NCI-H2171 (cell line): ENCODE measurements around the gene LIPC.

Source experiments
- DNase-seq: peaks from one replicate; lab custom pipeline; 2025; lab: John Stamatoyannopoulos, UW

Gene LIPC

DNA sequence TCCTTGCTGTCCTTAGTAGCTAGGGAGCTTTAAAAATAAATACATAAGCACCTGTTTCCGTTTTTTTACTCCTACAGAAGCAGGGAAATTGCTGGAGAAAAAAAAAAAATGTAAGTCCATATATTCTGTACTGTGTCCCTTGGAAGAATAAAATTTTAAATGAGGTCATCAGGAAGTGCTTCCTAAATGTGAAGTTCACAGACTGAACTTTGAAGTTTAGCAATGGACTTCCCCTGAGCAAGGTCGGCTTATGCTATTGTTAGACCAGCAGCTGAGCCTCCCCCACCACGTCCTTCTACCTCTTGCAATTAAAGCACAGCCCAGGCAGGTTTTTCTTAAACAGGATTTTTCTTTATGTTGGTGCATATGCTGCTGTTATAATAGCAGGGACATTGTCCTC lies 26.3 kb downstream of the LIPC start:
- no peak for DNase-seq

DNA sequence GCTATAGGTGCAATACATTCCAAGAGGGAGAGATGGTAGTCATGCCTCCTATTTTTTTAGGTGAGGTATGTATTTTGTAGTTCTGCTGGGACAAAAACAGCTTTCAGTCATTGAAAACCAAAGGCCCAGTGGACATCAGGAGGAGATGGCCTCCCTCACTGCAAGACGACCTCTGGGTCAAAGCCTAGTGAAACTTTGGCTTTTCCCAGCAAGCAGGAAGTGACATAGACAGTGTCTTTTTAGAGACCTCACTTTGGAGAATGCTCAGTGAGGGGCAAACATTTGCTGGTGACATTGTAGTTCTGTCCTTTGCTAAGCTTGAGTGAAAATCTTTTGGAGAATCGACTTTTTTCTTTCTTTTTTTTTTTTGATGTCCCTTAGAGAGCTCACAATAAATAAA lies 27.3 kb downstream of the LIPC start:
- DNase-seq: no peak

DNA sequence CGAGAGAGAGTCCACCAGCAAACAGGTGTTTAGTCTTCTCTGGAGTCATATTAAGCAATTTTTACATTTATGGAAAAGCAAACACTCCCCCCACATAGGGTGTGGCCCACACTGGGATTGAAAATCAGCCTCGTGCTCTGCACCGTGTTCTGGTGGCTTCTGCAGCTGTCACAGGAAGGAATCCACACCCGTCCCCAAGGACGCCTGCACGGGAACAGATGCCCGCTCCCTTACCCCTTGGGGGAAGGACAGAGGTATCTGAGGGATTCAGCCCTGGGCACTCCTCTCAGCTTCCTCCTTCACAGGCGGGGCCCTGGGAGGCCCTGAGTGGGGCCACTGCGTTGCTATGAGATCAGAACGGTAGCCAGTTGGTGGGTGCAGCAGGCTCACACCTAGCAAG lies 27.8 kb downstream of the LIPC start:
- peak; percentile 70 for DNase-seq

DNA sequence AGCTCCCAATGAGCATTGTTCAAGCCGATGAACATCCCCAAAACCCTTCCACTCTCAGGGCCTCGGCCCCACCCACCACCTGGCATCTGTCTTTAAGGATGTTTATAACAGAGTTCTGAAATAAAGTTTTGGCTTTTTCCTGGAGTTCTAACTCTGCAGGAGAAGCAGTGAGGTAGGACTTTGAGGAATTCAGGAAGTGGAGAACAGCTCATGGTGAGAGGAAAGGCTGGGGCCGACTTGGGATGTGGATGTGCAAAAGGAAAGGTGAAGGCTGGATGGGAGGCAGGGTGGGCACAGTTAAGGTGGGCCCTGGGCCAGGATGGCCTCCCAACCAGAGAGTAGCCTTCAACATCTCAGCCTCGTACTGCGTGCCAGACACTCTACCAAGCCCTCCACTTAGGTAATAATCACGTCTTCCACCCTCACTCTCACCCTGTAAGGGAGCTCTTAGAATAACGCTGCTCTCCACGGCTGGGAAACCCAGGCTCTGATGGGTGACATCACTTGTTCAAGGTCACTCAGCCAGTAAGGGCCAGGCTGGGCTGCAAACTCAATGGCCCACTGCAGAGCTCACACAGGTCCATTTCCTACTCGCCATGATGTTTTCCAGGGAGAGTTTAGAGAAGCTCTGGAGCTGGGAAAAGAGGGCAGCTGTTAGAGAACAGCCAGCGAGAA lies 28.5 kb downstream of the LIPC start:
- DNase-seq: no peak

DNA sequence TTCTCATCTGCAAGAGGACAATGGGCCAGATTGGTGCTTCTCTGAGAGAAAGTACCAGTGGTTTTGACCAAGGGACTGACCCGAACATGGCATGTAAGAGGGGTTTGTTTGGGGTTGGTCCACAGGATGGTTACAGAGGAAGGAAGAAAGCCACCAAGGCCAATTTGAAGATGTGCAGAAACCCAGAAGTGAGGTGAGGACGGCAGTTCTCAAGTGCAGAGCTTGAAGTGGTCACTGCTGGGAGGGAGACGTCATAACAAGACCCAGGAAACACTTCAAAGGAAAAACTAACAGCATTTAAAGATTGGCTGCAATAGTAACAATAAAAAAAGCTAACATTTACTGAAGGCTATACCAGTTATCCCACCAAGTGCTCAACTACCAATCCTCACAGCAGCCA lies 29.1 kb downstream of the LIPC start:
- DNase-seq: no peak

DNA sequence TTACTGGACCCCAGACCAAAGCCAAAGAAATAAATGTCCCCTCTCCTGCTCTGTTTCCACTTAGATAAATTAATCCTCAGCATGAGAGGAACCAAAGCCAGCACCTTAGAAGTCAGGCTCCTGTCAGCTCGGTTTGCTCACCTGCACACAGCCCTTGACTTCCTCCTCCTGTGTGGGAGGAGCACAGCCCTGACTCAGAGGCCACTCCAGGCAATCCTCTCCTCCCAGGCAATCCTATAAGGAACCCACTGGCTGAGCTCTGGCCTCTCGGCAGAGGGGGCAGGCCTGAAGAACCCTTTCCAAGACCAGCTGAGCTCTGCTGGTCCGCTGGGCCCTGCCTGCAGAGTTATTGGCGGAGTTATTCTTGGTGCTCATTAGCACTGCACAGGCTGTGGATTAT lies 30.8 kb downstream of the LIPC start:
- no peak for DNase-seq

DNA sequence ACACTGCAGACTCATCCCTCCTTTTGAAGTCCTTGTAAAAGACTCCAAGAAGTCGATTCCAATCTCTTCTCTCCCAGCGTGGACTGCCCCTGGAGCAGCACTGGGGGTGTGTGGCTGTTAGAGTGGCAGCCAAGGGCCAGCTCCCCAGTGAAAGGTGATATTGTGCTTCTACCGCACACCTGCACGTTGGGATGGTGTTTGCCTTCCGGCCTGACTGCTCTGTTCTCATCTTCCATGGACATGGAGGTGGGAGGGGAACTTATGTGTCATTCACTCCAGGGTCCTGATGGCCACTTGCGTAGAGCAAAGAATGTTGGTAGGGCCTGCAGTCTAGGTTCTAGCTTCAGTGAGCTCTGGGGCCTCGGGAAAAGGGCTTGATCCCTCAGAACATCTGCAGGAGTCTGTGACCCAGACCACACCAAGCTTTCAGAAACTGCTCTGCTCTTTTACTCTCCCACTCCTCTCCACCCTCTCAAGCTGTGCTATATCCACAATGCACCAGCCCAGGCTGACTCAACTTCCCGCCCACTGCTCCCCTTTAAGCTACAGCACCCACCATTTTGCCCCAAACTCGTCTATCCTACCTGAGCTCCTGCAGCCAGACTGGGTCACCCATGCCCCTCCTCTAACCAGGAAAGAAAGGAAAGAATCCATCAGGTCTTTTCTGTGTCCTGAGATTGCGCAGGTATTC lies 31.3 kb downstream of the LIPC start:
- no peak for DNase-seq

DNA sequence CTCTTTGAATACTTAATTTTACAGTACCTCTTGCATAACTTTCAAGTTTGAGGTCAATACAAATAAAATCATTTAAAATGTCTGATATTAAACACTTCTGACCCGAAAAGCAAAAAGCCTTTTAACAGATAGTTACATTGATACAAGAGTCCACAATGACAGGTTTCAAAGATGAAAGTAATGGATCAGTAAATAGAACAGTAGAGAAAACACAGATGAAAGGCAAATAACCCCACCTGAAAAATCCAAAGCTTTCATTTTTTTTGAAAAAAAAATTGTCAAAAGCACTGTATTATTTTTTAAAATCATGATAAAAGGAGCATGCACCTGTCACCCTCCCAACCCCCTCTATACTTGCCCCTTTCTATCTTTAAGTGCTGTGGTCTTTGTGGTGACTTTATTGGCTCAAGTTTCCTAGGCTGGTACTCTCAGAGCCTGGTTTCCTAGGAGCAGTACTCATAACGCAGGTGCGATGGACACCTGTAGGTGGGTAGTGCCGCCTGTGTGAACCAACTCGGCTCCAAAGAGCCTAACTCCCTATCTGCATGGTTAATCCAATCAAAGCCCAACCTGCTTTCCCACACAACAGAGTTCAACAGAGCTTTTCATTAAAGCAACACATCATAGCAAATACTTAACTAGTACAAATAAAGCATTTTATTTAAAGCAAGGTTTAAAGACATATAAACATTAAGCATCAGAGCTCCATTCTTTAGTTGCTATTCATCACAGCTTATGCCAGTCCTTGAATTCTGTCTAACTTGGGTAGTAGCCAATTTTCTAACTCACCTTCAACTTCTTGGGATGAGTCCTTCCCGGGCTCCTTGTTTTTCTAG lies 32.2 kb downstream of the LIPC start:
- DNase-seq: no peak

DNA sequence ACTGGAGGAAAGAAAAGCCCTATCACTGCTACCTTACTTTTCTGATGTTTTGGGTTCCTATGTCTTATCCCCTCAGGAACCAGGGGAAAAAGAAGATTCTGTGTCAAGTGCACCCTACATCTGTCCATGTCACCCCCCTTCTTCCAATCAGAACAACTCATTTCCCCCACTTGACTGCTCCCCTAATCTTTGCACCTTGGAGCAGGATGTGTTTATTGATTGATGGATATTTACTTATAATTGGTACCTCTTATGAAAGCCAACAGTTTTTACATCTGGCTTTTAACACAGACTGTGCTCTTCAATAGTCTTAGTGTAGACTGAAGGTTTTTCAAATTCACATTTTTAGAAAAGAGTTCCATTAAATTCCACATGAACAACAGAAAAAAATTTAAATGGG lies 33.3 kb downstream of the LIPC start:
- DNase-seq: no peak

DNA sequence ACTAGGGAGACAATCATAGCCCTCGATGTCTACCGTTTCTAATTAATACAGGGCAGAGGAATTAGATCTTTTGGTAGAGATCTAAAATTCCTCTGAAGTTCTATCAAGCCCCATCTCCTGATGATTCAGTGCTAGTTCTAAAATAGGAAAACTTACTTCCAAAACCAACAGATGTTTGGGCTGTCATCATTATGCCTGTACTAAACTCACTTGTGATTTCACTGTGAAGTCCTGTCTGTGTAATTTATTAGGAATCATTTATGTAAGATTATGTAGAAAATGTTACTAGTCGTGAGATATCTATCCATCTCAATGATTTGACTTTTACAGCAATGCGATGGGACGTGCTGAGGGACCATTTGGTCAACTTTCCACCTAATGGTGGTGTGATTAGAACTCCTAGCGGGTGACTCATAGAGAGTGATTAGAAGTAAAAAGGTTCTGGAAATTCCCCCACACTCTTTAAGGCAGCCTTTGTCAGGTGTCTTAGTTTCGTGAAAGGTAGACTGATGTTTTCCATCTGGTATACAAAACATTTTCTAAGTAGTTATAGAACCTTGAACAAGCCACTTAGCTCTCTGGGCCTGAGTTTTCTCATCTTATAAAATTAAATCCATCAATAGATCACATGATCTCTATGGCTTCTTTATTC lies 34.2 kb downstream of the LIPC start:
- no peak for DNase-seq

DNA sequence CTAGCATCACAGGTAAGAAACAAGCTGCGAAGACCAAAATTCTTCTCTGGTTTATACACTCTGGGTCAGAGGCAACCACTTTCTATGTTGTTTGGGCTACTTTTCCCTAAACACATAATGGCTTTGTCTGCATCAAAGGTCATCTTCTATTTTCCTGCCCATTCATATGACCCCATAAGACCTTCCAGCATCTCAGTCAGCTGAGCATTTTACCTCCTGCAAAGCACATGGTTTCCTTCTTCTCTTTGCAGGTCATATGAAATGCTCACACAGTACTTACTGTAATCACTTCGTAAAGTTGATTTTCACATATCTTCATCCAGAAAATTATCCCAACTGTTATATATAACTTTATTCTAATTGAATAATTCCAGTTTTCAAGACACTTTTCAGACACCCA lies 34.8 kb downstream of the LIPC start:
- no peak for DNase-seq

DNA sequence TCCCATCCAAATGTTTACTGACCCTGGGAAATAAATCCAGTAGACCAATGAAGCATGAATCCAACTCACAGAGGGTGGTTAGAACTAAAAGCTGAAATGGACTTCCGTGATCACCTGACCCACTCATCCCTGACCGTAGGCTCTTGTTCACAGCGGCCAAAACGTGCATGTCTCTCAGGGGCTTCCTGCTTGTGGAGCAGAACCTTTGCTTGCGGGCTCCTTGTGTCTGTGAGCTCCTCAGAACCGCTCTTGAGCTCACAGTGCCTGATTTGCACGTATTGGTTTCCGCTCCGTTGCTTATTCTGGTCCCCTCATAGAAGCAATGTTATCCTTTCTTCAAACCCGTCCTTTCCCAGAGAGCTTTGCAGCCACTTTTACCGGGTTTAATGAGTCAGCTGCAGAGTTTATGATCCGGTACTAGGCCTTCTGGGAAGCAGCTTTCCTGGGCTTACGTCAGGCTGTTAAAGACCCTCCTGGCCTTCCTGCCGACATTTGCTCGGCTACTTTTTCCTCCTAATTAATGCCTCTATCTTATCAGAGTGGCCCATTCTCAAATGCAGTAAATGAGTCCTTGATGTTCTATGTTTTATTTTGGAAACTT lies 35.4 kb downstream of the LIPC start:
- DNase-seq: no peak

DNA sequence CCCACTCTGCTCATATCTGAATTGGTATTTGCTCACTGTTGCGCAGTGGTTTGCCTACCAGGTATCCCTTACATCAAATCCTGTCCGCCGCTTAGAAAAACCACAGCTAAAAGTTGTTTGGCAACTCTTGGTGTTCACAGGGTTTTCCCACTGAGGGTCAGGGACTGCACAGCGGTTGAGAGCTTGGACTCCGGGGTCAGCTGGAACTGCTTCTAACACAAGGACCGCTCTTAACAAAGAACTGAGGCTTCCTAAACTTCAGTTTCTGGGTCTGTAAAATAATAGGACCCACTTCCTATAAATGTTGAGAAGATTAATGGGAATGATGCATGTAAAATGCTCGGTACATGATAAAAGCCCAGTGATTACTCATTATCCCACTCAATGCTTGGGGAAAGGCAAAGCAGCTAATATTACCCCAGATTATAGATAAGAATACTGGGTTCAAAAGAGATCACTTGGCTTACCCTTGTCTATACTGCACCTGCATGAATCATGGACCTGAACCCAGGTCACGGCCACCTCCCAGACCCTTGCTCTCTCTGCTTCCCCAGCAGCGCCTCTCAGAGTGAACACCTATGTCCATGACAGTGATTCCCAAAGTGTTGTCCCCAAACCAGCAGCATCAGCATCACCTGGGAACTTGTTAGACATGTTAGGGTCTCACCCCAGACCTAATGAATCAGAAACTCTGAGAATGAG lies 36.1 kb downstream of the LIPC start:
- no peak for DNase-seq

DNA sequence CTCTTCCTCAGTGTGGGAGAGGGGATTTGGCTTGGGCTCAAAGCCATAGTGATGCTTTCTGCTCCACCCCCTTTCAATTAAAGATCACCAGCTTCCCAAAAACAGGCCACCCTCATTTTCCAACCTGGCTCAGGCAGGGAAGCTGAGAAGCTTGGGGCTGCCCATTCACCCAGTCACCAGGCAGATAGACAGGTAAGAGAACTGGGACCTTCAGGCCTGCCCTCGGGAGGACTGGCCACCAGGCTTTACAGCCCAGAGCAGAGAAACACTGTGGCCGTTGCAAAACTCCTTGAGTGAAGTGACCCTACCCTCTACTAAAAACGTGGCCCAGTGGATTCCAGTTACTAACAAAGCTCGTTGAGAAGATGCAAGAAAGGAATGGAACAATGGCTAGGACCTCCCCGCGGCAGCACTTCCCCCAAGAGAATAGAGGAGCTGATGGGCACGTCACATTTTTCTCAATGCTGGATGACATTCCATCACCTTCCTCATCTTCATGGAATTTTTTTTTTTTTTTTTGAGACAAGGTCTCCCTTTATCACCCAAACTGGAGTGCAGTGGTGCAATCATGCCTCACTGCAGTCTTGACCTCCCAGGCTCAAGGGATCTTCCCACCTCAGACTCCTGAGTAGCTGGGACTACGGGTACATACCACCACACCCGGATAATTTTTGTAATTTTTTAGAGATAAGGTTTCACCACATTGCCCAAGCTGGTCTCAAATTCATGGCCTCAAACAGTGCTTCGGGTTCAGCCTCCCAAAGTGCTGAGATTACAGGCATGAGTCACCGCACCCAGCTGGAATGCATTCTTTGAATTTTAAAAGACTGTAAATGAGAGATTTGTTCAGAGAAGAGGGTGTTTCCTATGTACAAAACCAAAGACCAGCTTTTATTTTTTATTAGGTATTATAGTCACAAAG lies 37.9 kb downstream of the LIPC start:
- DNase-seq: no peak

DNA sequence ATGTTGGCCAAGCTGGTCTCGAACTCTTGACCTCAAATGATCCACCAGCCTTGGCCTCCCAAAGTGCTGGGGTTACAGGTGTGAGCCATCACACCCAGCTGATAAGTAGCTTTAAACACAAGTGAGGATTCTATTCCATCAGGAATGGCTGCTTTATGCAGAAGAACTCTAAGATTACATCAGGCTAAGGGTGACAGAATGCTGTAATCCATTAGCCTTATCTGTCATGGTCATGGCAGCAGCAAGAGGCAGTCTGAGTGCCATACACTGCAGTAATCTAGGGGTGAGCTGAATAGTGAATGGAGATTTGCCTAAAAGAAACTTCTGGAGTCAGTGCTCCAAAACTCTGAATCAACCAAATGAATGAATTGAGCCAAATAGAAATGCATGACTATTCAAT lies 39.6 kb downstream of the LIPC start:
- no peak for DNase-seq

DNA sequence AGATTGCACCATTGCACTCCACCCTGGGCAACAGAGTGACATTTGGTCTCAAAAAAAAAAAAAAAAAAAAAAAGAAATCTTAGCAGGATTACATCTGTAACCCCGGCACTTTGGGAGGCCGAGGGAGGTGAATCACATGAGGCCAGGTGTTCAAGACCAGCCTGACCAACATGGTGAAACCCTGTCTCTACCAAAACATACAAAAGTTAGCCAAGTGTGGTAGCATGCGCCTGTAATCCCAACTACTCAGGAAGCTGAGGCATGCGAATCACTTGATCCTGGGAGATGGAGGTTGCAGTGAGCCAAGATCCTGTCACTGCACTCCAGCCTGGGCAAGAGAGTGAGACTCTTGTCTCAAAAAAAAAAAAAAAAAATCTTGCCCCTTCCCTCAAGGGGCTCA lies 40.4 kb downstream of the LIPC start:
- no peak for DNase-seq

DNA sequence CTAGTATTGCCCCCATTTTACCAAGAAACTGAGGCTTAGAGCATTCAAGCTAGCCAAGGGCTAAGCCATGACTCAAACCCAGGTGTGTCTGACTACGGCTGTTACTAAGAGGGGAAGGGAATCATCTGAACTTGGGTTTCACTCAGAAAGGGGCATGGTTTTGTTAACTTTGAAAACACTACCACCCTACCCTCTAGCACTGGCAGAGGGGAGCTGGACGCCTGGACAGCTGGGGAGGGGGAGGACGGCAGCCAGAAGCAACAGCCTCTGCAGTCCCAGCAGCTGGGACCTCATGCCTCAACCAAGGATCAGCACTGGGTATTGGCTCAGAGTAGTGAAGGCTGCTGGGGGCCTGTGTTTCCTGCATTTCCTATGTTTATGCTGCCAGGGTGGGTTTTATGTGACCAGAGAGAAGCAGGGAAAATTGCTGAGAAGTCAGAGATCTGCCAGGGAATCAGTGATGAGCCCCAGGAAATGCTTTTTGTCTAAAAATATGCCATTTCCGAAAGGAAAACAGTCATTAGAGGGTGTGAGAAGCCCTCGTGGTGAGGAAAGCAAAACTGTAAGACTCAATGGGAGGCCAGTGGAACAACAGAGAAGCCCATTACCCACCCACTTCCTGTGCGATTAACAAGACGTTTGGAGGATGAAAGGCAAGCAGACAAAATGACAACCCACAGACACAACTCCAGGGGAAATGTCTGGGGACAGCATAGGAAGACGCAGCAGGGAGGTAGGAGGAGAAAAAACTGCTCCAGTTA lies 41.2 kb downstream of the LIPC start:
- DNase-seq: no peak

DNA sequence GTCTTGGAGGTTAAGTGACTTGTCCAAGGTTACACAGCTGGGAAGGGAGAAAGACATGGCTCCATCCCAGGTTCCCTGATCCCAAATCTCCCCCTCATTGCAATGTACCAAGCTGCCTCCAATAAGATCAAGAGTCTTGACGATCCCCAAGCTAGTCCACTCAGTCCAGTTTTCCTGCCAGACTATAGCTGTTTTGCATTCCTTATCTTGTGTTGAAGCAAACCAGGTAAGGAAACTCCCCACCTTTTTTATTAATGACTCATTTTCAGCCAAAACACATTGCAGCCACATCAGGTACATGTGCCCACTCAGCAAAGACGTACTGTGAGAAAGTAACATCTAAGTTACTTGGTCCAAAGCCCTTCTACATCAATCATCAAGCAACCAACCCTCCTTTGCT lies 41.9 kb downstream of the LIPC start:
- no peak for DNase-seq

DNA sequence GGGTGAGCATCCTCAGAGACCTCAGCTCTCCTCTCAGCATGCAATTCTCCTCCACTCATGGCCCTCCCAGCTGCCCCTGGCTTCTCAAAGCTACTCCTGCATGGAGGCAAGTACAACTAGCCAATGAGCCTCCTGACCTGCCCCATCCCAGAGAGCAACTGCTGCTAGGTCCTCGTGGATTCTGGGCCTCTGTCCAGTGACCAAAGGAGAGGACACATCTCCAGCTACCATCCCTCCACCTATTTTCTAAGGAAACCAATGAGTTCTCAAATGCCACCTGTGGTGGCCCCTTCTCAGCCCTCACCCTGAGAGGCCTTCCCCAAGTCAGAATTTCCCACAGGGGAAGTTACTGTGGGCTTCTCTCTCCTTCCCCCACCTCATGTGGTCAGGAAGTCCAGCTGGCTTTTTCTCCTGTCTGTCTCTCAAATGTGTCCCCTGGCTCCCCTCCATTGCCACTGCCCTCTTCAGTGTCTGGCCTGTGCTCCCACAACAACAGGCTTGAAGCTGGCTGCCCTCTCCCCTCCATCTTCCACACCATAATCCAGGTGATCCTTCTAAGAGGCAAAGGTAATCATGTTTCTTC lies 43.0 kb downstream of the LIPC start:
- DNase-seq: no peak
